GM12874 (cell line): ENCODE results near the gene CMPK2.

ENCODE experiments used
- CTCF ChIP-seq: IDR thresholded peaks from 2 replicates; pipeline ENCODE4 v1.5.1; 2011; ENCODE audit warnings: low read depth, mild to moderate bottlenecking, control low read depth, low read length, moderate library complexity; ENCODE audit not compliant: insufficient read depth

CMPK2 gene

GRCh38 chr2:6824962-6825361, 40.7 kb downstream of the CMPK2 start:
- TF ChIP-seq CTCF = no peak

DNA sequence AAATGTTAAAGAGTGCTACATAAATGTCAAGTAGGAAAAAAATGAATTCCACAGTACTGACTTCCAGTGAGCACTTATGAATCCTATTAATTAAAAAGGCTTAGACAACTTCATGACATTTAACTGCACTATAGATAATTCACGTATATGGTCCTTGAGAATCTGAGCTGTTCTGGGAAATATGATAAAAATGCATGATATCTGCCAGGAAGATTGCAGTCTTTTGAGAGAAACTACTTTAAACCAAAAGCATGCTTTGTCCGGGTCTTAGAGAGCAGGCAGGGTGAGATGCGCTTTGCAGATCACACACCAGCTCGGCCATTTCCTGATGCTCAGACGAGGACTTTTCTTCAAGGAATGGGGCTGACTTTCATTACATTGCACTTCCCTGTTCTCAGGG, 42.6 kb downstream of the CMPK2 start:
- no peak for TF ChIP-seq CTCF

GRCh38 chr2:6822406-6822805, 43.3 kb downstream of the CMPK2 start:
- no peak for TF ChIP-seq CTCF

DNA sequence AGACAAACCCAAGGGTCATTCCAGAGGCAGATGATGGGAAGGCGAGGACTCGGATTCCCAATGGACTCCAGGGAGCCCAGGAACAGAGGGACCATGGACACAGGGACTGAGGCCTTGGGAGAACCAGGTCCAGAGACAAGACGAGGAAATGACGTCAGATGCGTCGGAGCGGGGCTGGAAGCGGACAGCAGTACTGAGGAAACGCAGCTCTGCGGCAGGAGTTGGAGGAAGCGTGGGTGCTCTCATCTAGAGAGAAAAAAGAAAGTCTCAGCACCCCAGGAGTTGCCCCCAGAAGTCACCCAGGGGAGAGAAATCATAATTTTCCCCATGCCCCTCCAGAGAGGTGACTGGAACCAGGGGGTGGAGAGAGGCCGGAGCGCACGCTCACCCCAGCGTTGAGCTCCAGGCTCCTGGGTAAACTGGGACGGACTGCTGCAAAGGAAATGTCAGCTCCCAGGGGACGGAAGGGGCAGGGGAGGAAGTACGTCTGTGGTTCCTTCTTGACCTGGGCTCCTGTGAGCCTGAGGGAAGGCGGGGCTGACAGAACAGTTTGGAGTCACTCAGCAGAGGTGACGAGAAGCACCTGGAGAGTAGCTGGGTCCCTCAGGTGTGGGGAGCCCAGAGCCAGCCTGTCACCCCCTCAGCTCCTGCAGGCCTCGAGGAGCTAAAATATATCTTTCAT, 44.7 kb downstream of the CMPK2 start:
- TF ChIP-seq CTCF = no peak

GRCh38 chr2:6820236-6820635, 45.5 kb downstream of the CMPK2 start:
- no peak for TF ChIP-seq CTCF

GRCh38 chr2:6819668-6820067, 46.0 kb downstream of the CMPK2 start:
- no peak for TF ChIP-seq CTCF

DNA sequence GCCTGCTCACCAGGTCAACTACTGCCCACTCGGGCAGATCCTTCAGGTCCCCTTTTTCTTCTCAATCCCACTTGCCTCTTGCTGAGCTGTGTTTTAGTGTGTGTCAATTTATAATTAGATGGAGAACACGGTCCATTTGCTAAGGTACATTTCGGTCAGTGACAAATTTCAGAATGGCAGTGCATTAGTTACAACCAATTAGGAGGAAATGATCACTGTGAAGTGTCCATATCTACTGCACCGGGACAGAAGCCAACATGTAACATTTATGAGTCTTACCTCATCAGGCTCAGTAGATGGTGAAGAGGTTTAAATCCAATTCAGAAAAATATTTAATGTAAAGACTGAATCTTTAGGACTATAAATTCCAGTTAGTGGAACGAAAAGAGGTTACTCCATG, 47.7 kb downstream of the CMPK2 start:
- TF ChIP-seq CTCF = no peak
